Vagina (tissue), 2 donors: ENCODE measurements around the gene MAP3K20.

Source experiments
- CTCF ChIP-seq, 3 experiments: fragments of 450-650 bp in 2 of 3; fragments of 200-600 bp in 1 of 3; sonication (generic) in 1 of 3; IDR thresholded peaks; one replicate each; pipeline ENCODE4 v1.5.1; 2017 to 2019; ENCODE audit warnings: antibody characterized with exemption in 3 of 3, mild to moderate bottlenecking in 2 of 3, moderate library complexity in 2 of 3
- POLR2AphosphoS5 ChIP-seq, 2 donors: sonication (generic); formaldehyde crosslinking; IDR thresholded peaks; one replicate each; pipeline ENCODE4 v1.9.0; 2017; ENCODE audit warnings: antibody characterized with exemption in 2 of 2, mild to moderate bottlenecking in 2 of 2, low read depth in 1 of 2; ENCODE audit not compliant: insufficient read depth in 1 of 2

DNA sequence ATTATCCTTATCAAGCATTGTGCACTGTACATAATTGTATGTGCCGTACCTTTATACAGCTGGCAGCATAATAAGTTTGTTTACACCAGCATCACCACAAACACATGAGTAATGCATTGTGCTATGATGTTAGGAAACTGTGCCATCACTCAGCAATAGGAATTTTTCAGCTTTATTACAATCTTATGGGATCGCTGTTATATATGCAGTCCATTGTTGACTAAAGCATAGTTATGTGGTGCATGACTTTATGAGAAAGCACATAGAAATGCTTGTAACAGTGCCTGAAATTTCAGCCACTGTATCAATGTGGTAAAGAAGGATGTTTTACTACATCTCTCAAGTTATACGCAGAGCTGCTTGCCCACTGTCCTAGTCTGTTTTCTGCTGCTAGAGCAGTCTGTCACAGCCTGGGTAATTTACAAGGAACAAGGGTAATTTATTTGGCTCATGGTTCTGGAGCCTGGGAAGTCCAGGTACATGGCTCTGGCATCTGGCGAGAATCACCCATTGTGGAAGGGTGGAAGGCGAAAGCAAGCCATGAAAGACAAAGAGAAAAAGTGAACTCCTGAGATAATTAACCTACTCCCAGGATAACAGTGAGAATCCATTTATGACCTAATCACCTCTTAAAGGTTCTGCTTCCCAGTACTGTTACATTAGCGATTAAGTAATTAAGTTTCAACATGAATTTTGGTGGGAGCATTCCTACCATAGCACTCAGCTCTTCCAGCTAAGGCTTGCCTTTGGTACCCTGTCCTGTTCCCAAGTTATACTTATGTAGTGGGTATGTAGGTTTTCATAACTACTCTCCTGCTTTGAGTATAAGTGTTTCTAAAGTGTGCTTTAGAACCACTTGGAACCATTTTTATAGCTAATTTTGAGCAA is 4.6 kb downstream of the MAP3K20 start:
- TF ChIP-seq CTCF (IDR thresholded peaks at IDR 0.05) (no peak), POLR2AphosphoS5 (IDR thresholded peaks at IDR 0.05; ENCODE audit: insufficient read depth in 1 of 2, low read depth in 1 of 2) (no peak)
